HG02610 (cell line): ENCODE results near the gene TAPT1.
A peak's percentile ranks its signal among the peaks of the same experiment; 100 is the strongest.
"Not testable (repeated sequence)": the region's sequence is repeated elsewhere in the genome, so short reads cannot be mapped to it uniquely, and the experiment has no call there.

ENCODE experiments used
- ATAC-seq: cut with Tn5 transposase; IDR thresholded peaks from one replicate; pipeline ENCODE4 v1.9.1; 2021; ENCODE audit warnings: mild to moderate bottlenecking, moderate library complexity; ENCODE audit not compliant: unreplicated experiment

TAPT1 gene

GRCh38 chr4:16217300-16218051, 8.8 kb downstream of the TAPT1 start:
- peak; percentile 86 for ATAC-seq

- no peak for ATAC-seq
Observed at GRCh38 chr4:16213121-16213520, 13.2 kb downstream of the TAPT1 start.

- ATAC-seq = no peak
Observed at GRCh38 chr4:16212138-16212782, 14.0 kb downstream of the TAPT1 start.

- no peak for ATAC-seq
Observed at GRCh38 chr4:16207409-16207808, 18.9 kb downstream of the TAPT1 start.

GRCh38 chr4:16206848-16207247, 19.4 kb downstream of the TAPT1 start:
- no peak for ATAC-seq

- ATAC-seq = no peak
Observed at GRCh38 chr4:16206301-16206700, 20.0 kb downstream of the TAPT1 start.

- ATAC-seq = peak; percentile 87
Observed at GRCh38 chr4:16205298-16206164, 20.7 kb downstream of the TAPT1 start.

- ATAC-seq = no peak
Observed at GRCh38 chr4:16204505-16204904, 21.8 kb downstream of the TAPT1 start.

GRCh38 chr4:16203083-16203482, 23.2 kb downstream of the TAPT1 start:
- no peak for ATAC-seq

- ATAC-seq = no peak
Observed at GRCh38 chr4:16202598-16202997, 23.7 kb downstream of the TAPT1 start.

- ATAC-seq = no peak
Observed at GRCh38 chr4:16199093-16199492, 27.2 kb downstream of the TAPT1 start.

GRCh38 chr4:16197876-16198665, 28.2 kb downstream of the TAPT1 start:
- no peak for ATAC-seq

GRCh38 chr4:16196482-16197393, 29.5 kb downstream of the TAPT1 start:
- ATAC-seq = peak; percentile 86

GRCh38 chr4:16195209-16195608, 31.1 kb downstream of the TAPT1 start:
- ATAC-seq = no peak

- ATAC-seq = not testable (repeated sequence)
Observed at GRCh38 chr4:16194798-16195197, 31.5 kb downstream of the TAPT1 start.

- ATAC-seq = no peak
Observed at GRCh38 chr4:16194214-16194613, 32.1 kb downstream of the TAPT1 start.

- no peak for ATAC-seq
Observed at GRCh38 chr4:16192631-16193518, 33.4 kb downstream of the TAPT1 start.

- ATAC-seq = no peak
Observed at GRCh38 chr4:16192057-16192456, 34.2 kb downstream of the TAPT1 start.

- ATAC-seq = no peak
Observed at GRCh38 chr4:16187455-16187854, 38.8 kb downstream of the TAPT1 start.
